ENCODE data around the gene GPR173. TPM values are rescaled to one million over a fixed set of nuclear protein-coding genes. Genes with fewer than 3 reads are reported as not detected.

Gene GPR173
- total RNA-seq, 1 experiment from 2014 or later, result 0.42 TPM

GRCh38 chrX:53088136-53088974 lies 39.8 kb downstream of the GPR173 start:
- no peaks in the 10 kb centered on the region for H3K27me3 ChIP-seq (replicated peaks)
- no peak for DNase-seq (ENCODE audit: low read depth in 1 of 2, low spot score in 2 of 2)
- H3K4me1 ChIP-seq (replicated peaks), result peaks cover under 1% of the 10 kb centered on the region; the same call in 1 of the 2 replicates
- no peak overlapping the region for H3K27ac ChIP-seq
- H3K9me3 ChIP-seq (replicated peaks), result no peaks in the 10 kb centered on the region
- 0 out of 2 replicates have a peak, but pooled peaks cover 4% of the 10 kb centered on the region for H3K36me3 ChIP-seq
- no peak overlapping the region for H3K4me3 ChIP-seq

DNA sequence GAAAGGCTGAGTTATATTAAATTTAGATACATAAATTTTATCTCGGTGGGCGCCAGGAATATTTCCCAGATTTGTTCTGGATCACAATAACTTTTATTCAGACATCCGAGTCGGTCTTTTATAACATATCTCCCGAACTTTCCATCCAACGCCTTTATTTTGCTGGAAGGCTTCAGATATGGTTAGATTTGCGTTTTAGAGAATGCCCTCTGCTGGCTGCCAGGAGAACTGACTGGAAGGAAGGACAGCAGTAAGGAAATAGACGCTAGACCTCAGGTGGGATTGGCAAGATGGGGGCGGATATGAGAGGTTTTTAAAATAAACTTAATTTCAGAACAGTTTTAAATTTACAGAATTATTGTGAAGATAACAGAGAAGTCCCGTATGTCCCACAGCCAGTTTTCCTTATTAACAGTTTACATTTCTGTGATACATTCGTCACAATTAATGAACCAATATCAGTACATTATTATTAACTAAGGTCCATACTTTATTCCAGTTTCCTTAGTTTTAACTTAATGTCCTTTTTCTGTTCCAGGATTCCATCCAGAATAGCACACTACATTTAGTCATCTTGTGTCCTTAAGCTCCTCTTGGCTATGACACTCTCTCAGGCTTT lies 40.7 kb downstream of the GPR173 start:
- Histone ChIP-seq H3K4me1 (replicated peaks) (0 out of 2 replicates have a peak, but pooled peaks cover 3% of the 10 kb centered on the region), H3K4me3 (no peak overlapping the region), H3K27ac (no peak overlapping the region), H3K27me3 (replicated peaks) (no peaks in the 10 kb centered on the region), H3K9me3 (replicated peaks) (no peaks in the 10 kb centered on the region), H3K36me3 (0 out of 2 replicates have a peak, but pooled peaks cover 4% of the 10 kb centered on the region)
- DNase-seq (ENCODE audit: low read depth in 1 of 2, low spot score in 2 of 2), result no peak

- Histone ChIP-seq H3K9me3 (replicated peaks) (no peaks in the 10 kb centered on the region), H3K36me3 (0 out of 2 replicates have a peak, but pooled peaks cover 4% of the 10 kb centered on the region), H3K4me1 (replicated peaks) (0 out of 2 replicates have a peak, but pooled peaks cover 3% of the 10 kb centered on the region), H3K4me3 (no peak overlapping the region), H3K27me3 (replicated peaks) (no peaks in the 10 kb centered on the region), H3K27ac (no peak overlapping the region)
- DNase-seq (ENCODE audit: low read depth in 1 of 2, low spot score in 2 of 2), result no peak
These were observed 41.3 kb downstream of the GPR173 start for GRCh38 chrX:53089925-53090324.

GRCh38 chrX:53091354-53091753 lies 42.8 kb downstream of the GPR173 start:
- Histone ChIP-seq H3K9me3 (replicated peaks) (no peaks in the 10 kb centered on the region), H3K27ac (no peak overlapping the region), H3K36me3 (no peaks in the 10 kb centered on the region), H3K4me1 (replicated peaks) (0 out of 2 replicates have a peak, but pooled peaks cover 3% of the 10 kb centered on the region), H3K27me3 (replicated peaks) (no peaks in the 10 kb centered on the region), H3K4me3 (no peak overlapping the region)
- no peak for DNase-seq (ENCODE audit: low read depth in 1 of 2, low spot score in 2 of 2)

GRCh38 chrX:53093177-53093655 lies 44.6 kb downstream of the GPR173 start:
- H3K4me3 ChIP-seq, result peak overlapping the region; percentile 59
- H3K4me1 ChIP-seq (replicated peaks), result 0 out of 2 replicates have a peak, but pooled peaks cover 3% of the 10 kb centered on the region
- no peaks in the 10 kb centered on the region for H3K36me3 ChIP-seq
- H3K27ac ChIP-seq, result peak overlapping the region; percentile 66
- H3K27me3 ChIP-seq (replicated peaks), result no peaks in the 10 kb centered on the region
- DNase-seq (ENCODE audit: low read depth in 1 of 2, low spot score in 2 of 2), result peak; percentile 61 to 82
- no peaks in the 10 kb centered on the region for H3K9me3 ChIP-seq (replicated peaks)

DNA sequence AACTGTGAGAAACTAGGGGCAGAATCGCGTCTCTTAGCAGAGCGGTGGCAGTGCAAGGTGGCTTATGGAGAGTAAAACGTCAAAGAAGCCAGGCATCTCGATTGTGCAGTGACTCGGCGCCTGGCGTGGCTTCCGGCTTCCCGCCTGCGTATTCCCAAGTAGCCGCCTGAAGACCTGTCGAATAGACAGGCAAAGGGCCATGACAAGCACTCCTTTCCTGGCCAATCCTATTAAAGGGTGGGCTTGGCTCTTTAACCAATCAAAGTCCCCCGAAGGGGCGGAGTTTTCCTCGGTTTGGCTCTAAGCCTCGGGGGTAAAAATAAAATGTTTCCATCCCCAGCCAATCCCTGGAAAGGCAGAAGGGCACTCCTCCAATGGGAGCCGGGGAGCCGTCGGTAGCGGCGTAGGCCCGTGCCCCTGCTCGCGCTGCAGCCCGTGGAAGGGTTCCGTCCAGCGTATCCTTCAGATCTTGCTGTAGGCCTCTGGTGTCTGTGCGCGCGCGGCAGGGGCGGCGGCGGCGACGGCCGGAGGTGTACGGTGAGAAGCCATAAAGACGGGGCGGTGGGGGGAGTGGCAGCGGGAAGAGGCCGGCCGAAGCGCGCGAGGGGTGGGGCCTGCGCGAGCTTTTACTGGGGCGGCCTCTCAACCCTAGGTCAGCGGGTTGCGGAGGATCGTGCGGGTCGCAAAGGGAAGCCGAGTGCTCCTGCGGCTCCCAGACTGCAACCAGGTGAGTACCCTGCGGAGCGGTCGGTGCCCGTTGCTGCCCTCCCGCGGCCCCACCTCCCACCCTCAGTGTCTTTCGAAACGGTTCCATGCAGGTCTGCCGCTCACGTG lies 45.4 kb downstream of the GPR173 start, which contains the start of gene KANTR:
Gene KANTR (plus strand): TSS at position 395 of the 834 bp plus-strand sequence. CDS start 30,131 bp downstream, outside the sequence.
- no peaks in the 10 kb centered on the region for H3K9me3 ChIP-seq (replicated peaks)
- H3K4me1 ChIP-seq (replicated peaks), result 0 out of 2 replicates have a peak, but pooled peaks cover 3% of the 10 kb centered on the region
- peak within 1 kb of the TSS; percentile 66 for H3K27ac ChIP-seq
- H3K4me3 ChIP-seq, result peak within 1 kb of the TSS; percentile 59
- DNase-seq (ENCODE audit: low read depth in 1 of 2, low spot score in 2 of 2), result peak; percentile 88 to 91
- no peaks in the 10 kb centered on the region for H3K27me3 ChIP-seq (replicated peaks)
- no peaks in the 10 kb centered on the region for H3K36me3 ChIP-seq

- no peaks in the 10 kb centered on the region for H3K27me3 ChIP-seq (replicated peaks)
- peak overlapping the region; percentile 37; the same call in 1 of the 2 replicates for H3K27ac ChIP-seq
These were observed 46.0 kb downstream of the GPR173 start for GRCh38 chrX:53094582-53094905.

GRCh38 chrX:53095796-53096195 lies 47.2 kb downstream of the GPR173 start:
- no peaks in the 10 kb centered on the region for H3K27me3 ChIP-seq (replicated peaks)
- 0 out of 2 replicates have a peak, but pooled peaks cover 3% of the 10 kb centered on the region for H3K4me1 ChIP-seq (replicated peaks)
- no peak overlapping the region for H3K4me3 ChIP-seq
- H3K9me3 ChIP-seq (replicated peaks), result no peaks in the 10 kb centered on the region
- H3K36me3 ChIP-seq, result no peaks in the 10 kb centered on the region
- no peak overlapping the region for H3K27ac ChIP-seq
- DNase-seq (ENCODE audit: low read depth in 1 of 2, low spot score in 2 of 2), result no peak

More at GRCh38 chrX:53094582-53094905, 46.0 kb downstream of the GPR173 start:
- Histone ChIP-seq H3K4me3 (peak overlapping the region; percentile 59), H3K9me3 (replicated peaks) (no peaks in the 10 kb centered on the region), H3K4me1 (replicated peaks) (0 out of 2 replicates have a peak, but pooled peaks cover 3% of the 10 kb centered on the region), H3K36me3 (no peaks in the 10 kb centered on the region)
- DNase-seq (ENCODE audit: low read depth in 1 of 2, low spot score in 2 of 2), result no peak

DNA sequence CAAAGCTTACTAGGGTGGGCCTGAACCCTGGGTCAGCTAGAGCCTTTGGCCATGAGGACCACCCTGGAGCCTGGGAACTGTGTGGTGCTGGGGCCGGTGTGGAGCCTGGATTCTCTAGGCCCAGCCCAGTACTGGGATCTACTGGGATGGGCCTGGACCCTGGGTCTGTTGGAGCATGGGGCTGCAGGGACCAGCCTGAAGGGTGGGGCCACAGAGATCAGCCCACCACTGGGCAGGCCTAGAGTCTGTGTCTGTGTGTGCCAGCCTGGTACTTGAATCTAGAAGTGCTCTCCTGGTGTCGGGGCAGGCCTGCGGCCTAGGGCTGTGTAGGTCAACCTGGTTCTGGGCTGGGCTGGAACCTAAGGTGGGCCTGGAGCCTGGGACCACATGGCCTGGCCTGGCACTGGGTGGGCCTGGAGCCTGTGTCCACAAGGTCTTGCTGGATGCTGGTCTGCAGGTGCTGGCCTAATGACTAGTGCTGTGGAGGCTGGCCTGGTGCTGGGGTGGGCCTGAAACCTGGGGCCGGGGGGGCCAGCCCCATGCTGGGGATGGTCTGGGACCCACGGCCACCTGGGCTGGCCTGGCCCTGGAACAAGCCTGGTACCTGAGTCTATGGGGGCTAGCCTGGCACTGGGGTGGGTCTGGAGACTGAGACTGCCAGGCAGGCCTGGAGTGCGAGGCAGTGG lies 66.4 kb downstream of the GPR173 start:
- H3K4me1 ChIP-seq (replicated peaks), result peaks cover 7% of the 10 kb centered on the region; the same call in 1 of the 2 replicates
- no peak overlapping the region for H3K27ac ChIP-seq
- no peak overlapping the region for H3K4me3 ChIP-seq
- no peaks in the 10 kb centered on the region for H3K27me3 ChIP-seq (replicated peaks)
- no peak for DNase-seq (ENCODE audit: low read depth in 1 of 2, low spot score in 2 of 2)
- H3K36me3 ChIP-seq, result no peaks in the 10 kb centered on the region
- no peaks in the 10 kb centered on the region for H3K9me3 ChIP-seq (replicated peaks)

DNA sequence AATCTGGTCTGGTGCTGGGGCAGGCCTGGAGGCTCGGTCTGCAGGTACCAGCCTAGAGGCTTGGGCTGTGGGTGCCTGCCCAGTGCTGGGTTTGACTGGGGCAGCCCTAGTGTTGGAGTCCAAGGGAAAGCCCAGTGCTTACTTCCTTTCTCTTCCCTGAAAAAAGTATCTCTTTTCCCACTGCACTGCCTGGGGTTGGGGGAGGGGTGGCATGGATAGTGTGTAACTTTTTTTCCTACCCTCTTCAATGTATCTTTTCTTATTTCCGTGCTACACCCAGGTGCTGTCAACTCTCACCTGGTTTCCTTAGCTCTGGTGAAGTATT lies 66.9 kb downstream of the GPR173 start:
- no peaks in the 10 kb centered on the region for H3K9me3 ChIP-seq (replicated peaks)
- no peak overlapping the region for H3K4me3 ChIP-seq
- DNase-seq (ENCODE audit: low read depth in 1 of 2, low spot score in 2 of 2), result no peak
- no peaks in the 10 kb centered on the region for H3K36me3 ChIP-seq
- no peaks in the 10 kb centered on the region for H3K27me3 ChIP-seq (replicated peaks)
- H3K27ac ChIP-seq, result no peak overlapping the region; the same call in 1 of the 2 replicates
- H3K4me1 ChIP-seq (replicated peaks), result peaks cover 7% of the 10 kb centered on the region; the same call in 1 of the 2 replicates

DNA sequence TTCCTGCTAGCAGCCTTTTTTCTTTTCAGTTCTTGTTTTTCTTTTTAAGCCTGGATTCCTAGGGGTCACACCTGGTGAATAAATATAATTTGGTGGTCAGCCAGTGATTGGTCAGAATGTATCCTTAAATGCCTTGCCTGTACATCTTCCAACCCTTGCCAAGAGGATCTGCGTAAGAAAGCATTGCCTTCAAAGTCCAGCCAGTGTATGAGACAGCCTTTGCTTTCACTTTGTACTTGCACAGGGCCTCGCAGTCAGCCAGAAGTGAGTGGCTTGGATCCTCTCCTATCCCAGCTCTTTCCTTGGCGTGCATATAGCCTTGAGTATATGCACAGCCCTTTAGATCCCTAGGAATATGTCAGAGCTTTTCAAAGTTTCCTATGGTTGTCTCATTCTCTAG lies 67.5 kb downstream of the GPR173 start:
- Histone ChIP-seq H3K9me3 (replicated peaks) (no peaks in the 10 kb centered on the region), H3K27ac (peak overlapping the region; percentile 22; the same call in 1 of the 2 replicates), H3K27me3 (replicated peaks) (no peaks in the 10 kb centered on the region), H3K4me1 (replicated peaks) (peaks cover 7% of the 10 kb centered on the region; the same call in 1 of the 2 replicates), H3K4me3 (no peak overlapping the region), H3K36me3 (no peaks in the 10 kb centered on the region)
- peak in 1 of 2 experiments; percentile 29 for DNase-seq (ENCODE audit: low read depth in 1 of 2, low spot score in 2 of 2)

DNA sequence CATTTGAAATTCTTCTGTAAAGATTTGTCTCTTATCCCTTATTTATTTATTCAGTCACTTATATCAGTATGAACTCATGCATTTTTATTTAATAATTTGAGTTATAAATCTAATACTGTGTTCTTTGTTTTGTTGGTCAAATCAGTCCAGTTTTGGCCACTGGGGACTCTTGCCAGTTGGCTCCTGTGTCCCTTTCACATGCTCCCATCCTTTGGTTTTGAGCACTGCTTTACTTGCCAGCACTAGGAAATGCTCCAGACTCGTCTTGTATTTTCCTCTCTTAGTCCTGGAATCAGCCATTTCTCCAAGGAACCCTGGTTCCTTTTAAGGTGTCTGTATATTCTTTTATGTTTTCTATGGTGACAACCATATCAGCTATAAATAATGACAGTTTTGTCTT lies 73.4 kb downstream of the GPR173 start:
- H3K27me3 ChIP-seq (replicated peaks), result no peaks in the 10 kb centered on the region
- H3K4me3 ChIP-seq, result no peak overlapping the region
- no peaks in the 10 kb centered on the region for H3K36me3 ChIP-seq
- DNase-seq (ENCODE audit: low read depth in 1 of 2, low spot score in 2 of 2), result no peak
- no peak overlapping the region for H3K27ac ChIP-seq
- H3K9me3 ChIP-seq (replicated peaks), result no peaks in the 10 kb centered on the region
- peaks cover 10% of the 10 kb centered on the region; the same call in 1 of the 2 replicates for H3K4me1 ChIP-seq (replicated peaks)

- DNase-seq (ENCODE audit: low read depth in 1 of 2, low spot score in 2 of 2), result peak in 1 of 2 experiments; percentile 20
These were observed 76.9 kb downstream of the GPR173 start for GRCh38 chrX:53125506-53125905.

More at GRCh38 chrX:53125506-53125905, 76.9 kb downstream of the GPR173 start:
- Histone ChIP-seq H3K4me3 (no peak overlapping the region), H3K9me3 (replicated peaks) (no peaks in the 10 kb centered on the region), H3K4me1 (replicated peaks) (peaks cover 15% of the 10 kb centered on the region; the same call in 1 of the 2 replicates), H3K27me3 (replicated peaks) (no peaks in the 10 kb centered on the region), H3K27ac (peak overlapping the region; percentile 35), H3K36me3 (no peaks in the 10 kb centered on the region)

Measured in SJSA1 (cell line).